ENCODE results near the gene KCNJ12.
"Not testable (repeated sequence)": the region's sequence is repeated elsewhere in the genome, so short reads cannot be mapped to it uniquely, and the experiment has no call there.

Gene KCNJ12

GRCh38 chr17:21376081-21376758, at the start of gene KCNJ12:
KCNJ12 (plus strand) TSS chr17:21376357; CDS start chr17:21415343, 38,986 bp downstream.
- DNase-seq, result peak; percentile 28

GRCh38 chr17:21327921-21328320, 48.2 kb upstream of the KCNJ12 start:
- not testable (repeated sequence) for DNase-seq

- DNase-seq, result not testable (repeated sequence)
Observed at GRCh38 chr17:21328778-21329177, 47.4 kb upstream of the KCNJ12 start.

- DNase-seq, result no peak
Observed at GRCh38 chr17:21330436-21331160, 45.6 kb upstream of the KCNJ12 start.

GRCh38 chr17:21336541-21337294, 39.4 kb upstream of the KCNJ12 start:
- not testable (repeated sequence) for DNase-seq

- DNase-seq, result not testable (repeated sequence)
Observed at GRCh38 chr17:21337981-21338625, 38.1 kb upstream of the KCNJ12 start.

- DNase-seq, result no peak
Observed at GRCh38 chr17:21339011-21339410, 37.1 kb upstream of the KCNJ12 start.

- DNase-seq, result not testable (repeated sequence)
Observed at GRCh38 chr17:21339571-21339970, 36.6 kb upstream of the KCNJ12 start.

GRCh38 chr17:21340407-21340806, 35.8 kb upstream of the KCNJ12 start:
- not testable (repeated sequence) for DNase-seq

GRCh38 chr17:21341279-21341678, 34.9 kb upstream of the KCNJ12 start:
- DNase-seq, result not testable (repeated sequence)

- DNase-seq, result not testable (repeated sequence)
Observed at GRCh38 chr17:21341925-21342540, 34.1 kb upstream of the KCNJ12 start.

GRCh38 chr17:21343061-21343949, 32.9 kb upstream of the KCNJ12 start:
- not testable (repeated sequence) for DNase-seq

GRCh38 chr17:21344801-21345200, 31.4 kb upstream of the KCNJ12 start:
- not testable (repeated sequence) for DNase-seq

- DNase-seq, result no peak
Observed at GRCh38 chr17:21345236-21345635, 30.9 kb upstream of the KCNJ12 start.

- DNase-seq, result not testable (repeated sequence)
Observed at GRCh38 chr17:21346107-21346506, 30.1 kb upstream of the KCNJ12 start.

GRCh38 chr17:21346651-21347250, 29.4 kb upstream of the KCNJ12 start:
- not testable (repeated sequence) for DNase-seq

- DNase-seq, result not testable (repeated sequence)
Observed at GRCh38 chr17:21347660-21348059, 28.5 kb upstream of the KCNJ12 start.

GRCh38 chr17:21348081-21348925, 27.9 kb upstream of the KCNJ12 start:
- not testable (repeated sequence) for DNase-seq

GRCh38 chr17:21348926-21349261, 27.3 kb upstream of the KCNJ12 start:
- DNase-seq, result not testable (repeated sequence)
